ENCODE data around the gene HNRNPF.

DNA sequence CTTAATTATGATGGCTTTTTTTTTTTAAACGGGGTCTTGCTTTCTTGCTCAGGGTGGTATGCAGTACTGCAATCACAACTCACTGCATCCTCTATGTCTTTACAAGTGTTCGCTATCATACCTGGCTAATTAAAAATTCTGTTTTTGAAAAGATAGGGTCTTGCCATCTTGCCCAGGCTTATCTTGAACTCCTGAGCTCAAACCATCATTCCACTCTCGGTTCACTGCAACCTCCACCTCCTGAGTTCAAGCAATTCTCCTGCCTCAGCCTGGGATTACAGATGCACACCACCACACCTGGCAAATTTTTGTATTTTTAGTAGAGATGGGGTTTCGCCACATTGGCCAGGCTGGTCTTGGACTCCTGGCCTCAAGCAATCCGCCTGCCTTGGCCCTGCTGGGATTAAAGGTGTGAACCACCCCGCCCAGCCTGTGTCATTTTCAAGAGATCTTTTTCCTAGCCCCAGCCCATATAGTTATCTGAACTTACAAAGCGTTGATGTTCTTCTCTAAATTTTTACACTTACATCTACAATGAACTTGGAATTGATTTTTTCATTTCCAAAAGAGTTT, 6.0 kb downstream of the HNRNPF start:
- TF ChIP-seq, protein P1, sequence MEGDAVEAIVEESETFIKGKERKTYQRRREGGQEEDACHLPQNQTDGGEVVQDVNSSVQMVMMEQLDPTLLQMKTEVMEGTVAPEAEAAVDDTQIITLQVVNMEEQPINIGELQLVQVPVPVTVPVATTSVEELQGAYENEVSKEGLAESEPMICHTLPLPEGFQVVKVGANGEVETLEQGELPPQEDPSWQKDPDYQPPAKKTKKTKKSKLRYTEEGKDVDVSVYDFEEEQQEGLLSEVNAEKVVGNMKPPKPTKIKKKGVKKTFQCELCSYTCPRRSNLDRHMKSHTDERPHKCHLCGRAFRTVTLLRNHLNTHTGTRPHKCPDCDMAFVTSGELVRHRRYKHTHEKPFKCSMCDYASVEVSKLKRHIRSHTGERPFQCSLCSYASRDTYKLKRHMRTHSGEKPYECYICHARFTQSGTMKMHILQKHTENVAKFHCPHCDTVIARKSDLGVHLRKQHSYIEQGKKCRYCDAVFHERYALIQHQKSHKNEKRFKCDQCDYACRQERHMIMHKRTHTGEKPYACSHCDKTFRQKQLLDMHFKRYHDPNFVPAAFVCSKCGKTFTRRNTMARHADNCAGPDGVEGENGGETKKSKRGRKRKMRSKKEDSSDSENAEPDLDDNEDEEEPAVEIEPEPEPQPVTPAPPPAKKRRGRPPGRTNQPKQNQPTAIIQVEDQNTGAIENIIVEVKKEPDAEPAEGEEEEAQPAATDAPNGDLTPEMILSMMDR (conservative IDR thresholded peaks at IDR 0.05; ENCODE audit: low read length) = no peak
- TF ChIP-seq EZH2phosphoT487 (IDR thresholded peaks at IDR 0.05; ENCODE audit: borderline replicate concordance, low read depth, low read length) = no peak
